ENCODE measurements around the gene MMP20.

The MMP20 gene

GRCh38 chr11:102573851-102574250 is 51.3 kb downstream of the MMP20 start:
- TF ChIP-seq, protein P1, sequence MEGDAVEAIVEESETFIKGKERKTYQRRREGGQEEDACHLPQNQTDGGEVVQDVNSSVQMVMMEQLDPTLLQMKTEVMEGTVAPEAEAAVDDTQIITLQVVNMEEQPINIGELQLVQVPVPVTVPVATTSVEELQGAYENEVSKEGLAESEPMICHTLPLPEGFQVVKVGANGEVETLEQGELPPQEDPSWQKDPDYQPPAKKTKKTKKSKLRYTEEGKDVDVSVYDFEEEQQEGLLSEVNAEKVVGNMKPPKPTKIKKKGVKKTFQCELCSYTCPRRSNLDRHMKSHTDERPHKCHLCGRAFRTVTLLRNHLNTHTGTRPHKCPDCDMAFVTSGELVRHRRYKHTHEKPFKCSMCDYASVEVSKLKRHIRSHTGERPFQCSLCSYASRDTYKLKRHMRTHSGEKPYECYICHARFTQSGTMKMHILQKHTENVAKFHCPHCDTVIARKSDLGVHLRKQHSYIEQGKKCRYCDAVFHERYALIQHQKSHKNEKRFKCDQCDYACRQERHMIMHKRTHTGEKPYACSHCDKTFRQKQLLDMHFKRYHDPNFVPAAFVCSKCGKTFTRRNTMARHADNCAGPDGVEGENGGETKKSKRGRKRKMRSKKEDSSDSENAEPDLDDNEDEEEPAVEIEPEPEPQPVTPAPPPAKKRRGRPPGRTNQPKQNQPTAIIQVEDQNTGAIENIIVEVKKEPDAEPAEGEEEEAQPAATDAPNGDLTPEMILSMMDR (IDR thresholded peaks at IDR 0.05; ENCODE audit: unreplicated experiment in 3 of 3) = no peak
- peaks cover 14% of the 10 kb centered on the region for H3K9me3 Mint-ChIP-seq
- H3K27ac Mint-ChIP-seq = no peak overlapping the region
- H3K27me3 Mint-ChIP-seq (ENCODE audit: low read depth) = no peaks in the 10 kb centered on the region
- no peaks in the 10 kb centered on the region for H3K36me3 Mint-ChIP-seq (ENCODE audit: low read depth)
- no peak overlapping the region for H3K4me3 Mint-ChIP-seq
- H3K4me1 Mint-ChIP-seq = no peaks in the 10 kb centered on the region

DNA sequence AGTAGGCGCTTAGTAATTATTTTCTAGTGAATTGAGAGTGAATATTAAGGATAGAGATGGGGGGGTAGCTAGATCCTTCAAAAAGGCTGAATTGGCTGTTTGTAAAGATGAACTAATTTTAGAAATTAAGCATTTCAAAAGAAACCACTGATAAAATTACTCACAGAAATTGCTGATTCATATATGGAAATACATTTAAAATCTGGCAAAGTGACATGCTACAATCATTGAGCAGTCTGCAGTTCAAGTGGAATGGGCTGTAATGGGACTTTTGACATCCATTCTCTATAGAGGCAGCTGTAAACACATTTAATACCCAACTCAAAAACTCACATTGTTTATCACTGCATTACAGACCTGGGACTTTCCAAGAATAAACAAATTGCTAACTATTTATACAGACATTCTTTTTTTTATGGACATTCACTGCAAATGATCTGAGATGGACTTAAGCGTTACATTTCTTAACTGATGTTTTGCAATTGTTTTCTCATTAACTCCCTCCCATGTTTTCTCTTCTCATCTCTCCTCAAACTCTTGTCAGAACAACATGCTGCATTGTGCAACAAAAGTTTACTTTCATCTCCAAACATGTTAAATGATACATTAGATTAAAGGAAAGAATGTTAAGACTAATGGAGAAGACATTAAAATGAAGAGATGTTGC is 52.4 kb downstream of the MMP20 start:
- Mint-ChIP-seq H3K36me3 (ENCODE audit: low read depth) (no peaks in the 10 kb centered on the region), H3K27ac (no peak overlapping the region), H3K9me3 (peaks cover 17% of the 10 kb centered on the region), H3K4me1 (no peaks in the 10 kb centered on the region), H3K4me3 (no peak overlapping the region), H3K27me3 (ENCODE audit: low read depth) (no peaks in the 10 kb centered on the region)
- TF ChIP-seq, protein P1 (IDR thresholded peaks at IDR 0.05; ENCODE audit: unreplicated experiment in 3 of 3) = no peak

DNA sequence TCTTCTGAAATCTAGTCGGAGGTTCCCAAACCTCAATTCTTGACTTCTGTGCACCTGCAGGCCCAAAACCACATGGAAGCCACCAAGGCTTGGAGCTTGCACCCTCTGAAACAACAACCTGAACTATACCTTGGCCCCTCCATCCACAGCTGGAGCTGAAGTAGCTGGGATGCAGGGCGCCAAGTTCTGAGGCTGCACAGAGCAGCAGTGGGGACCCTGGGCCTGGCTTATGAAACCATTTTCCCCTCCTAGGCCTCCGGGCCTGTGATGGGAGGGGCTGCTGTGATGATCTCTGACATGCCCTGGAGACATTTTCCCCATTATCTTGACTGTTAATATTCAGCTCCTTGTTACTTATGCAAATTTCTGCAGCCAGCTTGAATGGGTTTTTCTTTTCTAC is 56.3 kb downstream of the MMP20 start:
- H3K36me3 Mint-ChIP-seq (ENCODE audit: low read depth) = no peaks in the 10 kb centered on the region
- no peak overlapping the region for H3K4me3 Mint-ChIP-seq
- no peak overlapping the region for H3K27ac Mint-ChIP-seq
- peaks cover 26% of the 10 kb centered on the region for H3K9me3 Mint-ChIP-seq
- no peaks in the 10 kb centered on the region for H3K27me3 Mint-ChIP-seq (ENCODE audit: low read depth)
- no peaks in the 10 kb centered on the region for H3K4me1 Mint-ChIP-seq
- TF ChIP-seq, protein P1 (IDR thresholded peaks at IDR 0.05; ENCODE audit: unreplicated experiment in 3 of 3) = no peak

- no peak overlapping the region for H3K4me3 Mint-ChIP-seq
- H3K9me3 Mint-ChIP-seq = peaks cover 26% of the 10 kb centered on the region
- no peak overlapping the region for H3K27ac Mint-ChIP-seq
- H3K36me3 Mint-ChIP-seq (ENCODE audit: low read depth) = no peaks in the 10 kb centered on the region
- TF ChIP-seq, protein P1 (IDR thresholded peaks at IDR 0.05; ENCODE audit: unreplicated experiment in 3 of 3) = no peak
- no peaks in the 10 kb centered on the region for H3K4me1 Mint-ChIP-seq
- H3K27me3 Mint-ChIP-seq (ENCODE audit: low read depth) = no peaks in the 10 kb centered on the region
Observed at GRCh38 chr11:102566112-102566511, 59.0 kb downstream of the MMP20 start.

DNA sequence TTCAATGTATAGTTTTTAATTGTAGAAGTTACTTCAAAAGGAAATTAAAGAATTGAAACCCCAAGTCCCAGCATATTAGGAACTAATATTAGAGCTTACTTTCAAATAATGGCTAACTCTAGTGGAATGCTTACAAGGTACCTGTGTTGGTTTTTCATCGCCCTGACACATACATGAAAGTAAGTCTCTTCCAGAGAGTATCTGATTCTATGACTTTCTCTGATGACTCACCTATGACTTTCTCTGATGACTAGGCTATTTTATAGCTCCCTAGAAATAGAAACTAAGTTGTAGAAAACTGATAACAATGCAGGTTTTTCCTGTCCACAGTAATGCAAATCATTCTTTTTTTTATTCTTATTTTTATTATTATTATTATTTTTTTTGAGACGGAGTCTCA is 61.0 kb downstream of the MMP20 start:
- no peaks in the 10 kb centered on the region for H3K36me3 Mint-ChIP-seq (ENCODE audit: low read depth)

More for the DNA sequence above, 61.0 kb downstream of the MMP20 start:
- Mint-ChIP-seq H3K27me3 (ENCODE audit: low read depth) (no peaks in the 10 kb centered on the region), H3K4me3 (no peak overlapping the region), H3K9me3 (peaks cover 13% of the 10 kb centered on the region), H3K4me1 (peaks cover 5% of the 10 kb centered on the region), H3K27ac (no peak overlapping the region)
- TF ChIP-seq, protein P1 (IDR thresholded peaks at IDR 0.05; ENCODE audit: unreplicated experiment in 3 of 3) = no peak

All from nephron (organoid).